Endothelial cell of umbilical vein (primary cell): ENCODE results near the gene CLCA1. TPM values are rescaled to one million over a fixed set of nuclear protein-coding genes. Genes with fewer than 3 reads are reported as not detected.
A peak's percentile ranks its signal among the peaks of the same experiment; 100 is the strongest.

Experiments
- BruUV-seq: library from RNA; stranded (reverse); fragments of 400-500 nt; replicated peaks from 2 replicates; lab custom pipeline; 2021; lab: Mats Ljungman, UMichigan
- CTCF ChIA-PET: fragments of 300-600, 350-600 bp; sonication (Branson Sonifier 250); formaldehyde crosslinking; loops from one replicate; lab custom pipeline; 2021; ENCODE audit warnings: antibody characterized with exemption, inconsistent platforms; lab: Charles Lee
- POLR2A ChIA-PET: fragments of 300-600, 350-600 bp; sonication (Branson Sonifier 250); formaldehyde crosslinking; loops from one replicate; lab custom pipeline; 2021; ENCODE audit warnings: antibody characterized with exemption, inconsistent platforms; lab: Charles Lee
- DNase-seq: peaks from one replicate; pipeline ENCODE4 v3.0.0-alpha.2; 2011; ENCODE audit warnings: low read depth, low spot score
- FAIRE-seq: peaks from 2 replicates; lab custom pipeline; 2011; peaks lifted over from hg19 to GRCh38; lab: Jason Lieb, UNC
- H2AFZ ChIP-seq: 2 replicates; pipeline ENCODE4 v1.6.0; 2012; ENCODE audit warnings: low read depth, low read length, control low read depth, inconsistent platforms
- H3K27ac ChIP-seq: 2 replicates; pipeline ENCODE4 v1.5.1; 2011; ENCODE audit warnings: low read depth, mild to moderate bottlenecking, control low read depth, low read length, moderate library complexity; ENCODE audit not compliant: insufficient read depth
- H3K27me3 ChIP-seq, 2 experiments: 2 replicates each; pipeline versions ENCODE4 v1.6.0 to v1.6.1; 2011; ENCODE audit warnings: low read length in 2 of 2, mixed read lengths in 1 of 2; ENCODE audit not compliant: control insufficient read depth in 2 of 2, insufficient read depth in 2 of 2
- H3K36me3 ChIP-seq, 2 experiments: 2 replicates in 1 of 2; 3 replicates in 1 of 2; pipeline ENCODE4 v1.5.1; 2011; ENCODE audit warnings: low read length in 2 of 2, mild to moderate bottlenecking in 1 of 2, moderate library complexity in 1 of 2; ENCODE audit not compliant: control insufficient read depth in 2 of 2, insufficient read depth in 2 of 2; ENCODE audit errors: extremely low read depth in 1 of 2
- H3K4me1 ChIP-seq: 3 replicates; pipeline ENCODE4 v1.5.1; 2011; ENCODE audit warnings: mild to moderate bottlenecking, low read length; ENCODE audit not compliant: control insufficient read depth, insufficient read depth; ENCODE audit errors: extremely low read depth
- H3K4me2 ChIP-seq: 2 replicates; pipeline ENCODE4 v1.6.1; 2011; ENCODE audit warnings: low read length, control low read depth, mixed read lengths; ENCODE audit not compliant: insufficient read depth
- H3K4me3 ChIP-seq, 3 experiments: fragments of 200-600 bp in 1 of 3; sonication (generic), shearing (Covaris generic) in 1 of 3; replicated peaks in 1 of 3; 2 replicates each; pipeline ENCODE4 v1.5.1; 2011 to 2016; ENCODE audit warnings: control low read depth in 3 of 3, low read length in 3 of 3, mild to moderate bottlenecking in 2 of 3, inconsistent platforms in 1 of 3, low read depth in 1 of 3, moderate library complexity in 1 of 3; ENCODE audit not compliant: insufficient read depth in 1 of 3
- H3K79me2 ChIP-seq: 2 replicates; pipeline ENCODE4 v1.6.0; 2012; ENCODE audit warnings: low read length, inconsistent platforms; ENCODE audit not compliant: control insufficient read depth, insufficient read depth
- H3K9ac ChIP-seq: replicated peaks from 2 replicates; pipeline ENCODE3; 2011; ENCODE audit warnings: low read length, control low read depth; ENCODE audit not compliant: insufficient read depth; ENCODE audit errors: extremely low read depth
- H3K9me1 ChIP-seq: replicated peaks from 3 replicates; pipeline ENCODE4 v1.6.0; 2011; ENCODE audit warnings: mild to moderate bottlenecking, low read length; ENCODE audit not compliant: control insufficient read depth, insufficient read depth; ENCODE audit errors: extremely low read depth
- H3K9me3 ChIP-seq: replicated peaks from 2 replicates; pipeline ENCODE4 v1.5.1; 2012; ENCODE audit warnings: low read length, inconsistent platforms; ENCODE audit not compliant: control insufficient read depth, insufficient read depth
- H4K20me1 ChIP-seq: replicated peaks from 2 replicates; pipeline ENCODE3; 2011; ENCODE audit warnings: mild to moderate bottlenecking, low read length; ENCODE audit not compliant: control insufficient read depth, insufficient read depth; ENCODE audit errors: extremely low read depth
- EZH2 ChIP-seq: IDR thresholded peaks from 2 replicates; pipeline ENCODE4 v1.6.1; 2012; ENCODE audit warnings: borderline replicate concordance, low read depth, mild to moderate bottlenecking, moderate library complexity, low read length, inconsistent platforms; ENCODE audit not compliant: severe bottlenecking
- FOS ChIP-seq: IDR thresholded peaks from 2 replicates; pipeline ENCODE4 v1.6.1; 2011; ENCODE audit warnings: mild to moderate bottlenecking, low read length, moderate library complexity, borderline replicate concordance; ENCODE audit not compliant: insufficient read depth
- GATA2 ChIP-seq: IDR thresholded peaks from 2 replicates; pipeline ENCODE4 v1.7.0; 2011; ENCODE audit warnings: low read depth, mild to moderate bottlenecking, moderate library complexity, mixed read lengths, low read length; ENCODE audit not compliant: insufficient read length, insufficient read depth
- JUN ChIP-seq: IDR thresholded peaks from 2 replicates; pipeline ENCODE4 v1.6.1; 2011; ENCODE audit warnings: borderline replicate concordance, low read depth; ENCODE audit not compliant: insufficient read length, insufficient read depth
- MAX ChIP-seq: IDR thresholded peaks from 2 replicates; pipeline ENCODE4 v1.6.1; 2011; ENCODE audit not compliant: insufficient read depth, insufficient read length
- MYC ChIP-seq: IDR thresholded peaks from one replicate; pipeline ENCODE4 v1.6.1; 2011; ENCODE audit warnings: mild to moderate bottlenecking, low read depth, low read length
- POLR2A ChIP-seq: IDR thresholded peaks from 2 replicates; pipeline ENCODE4 v1.6.1; 2012; ENCODE audit warnings: low read depth, mild to moderate bottlenecking, control low read depth, low read length
- POLR2AphosphoS5 ChIP-seq: IDR thresholded peaks from 2 replicates; pipeline ENCODE4 v1.6.1; 2012; ENCODE audit warnings: low read depth, mild to moderate bottlenecking, control low read depth, low read length, moderate library complexity; ENCODE audit not compliant: insufficient read depth
- dilution Hi-C: fragments of 300-500 bp; cut with MboI; formaldehyde crosslinking; loops from one replicate; pipeline ENCODE4 v1.15.0; 2019; ENCODE audit warnings: low sequenced_read_pairs; ENCODE audit not compliant: extremely low pct_ligation_motif_present
- intact Hi-C: fragments of 100-400 bp; cut with micrococcal nuclease; formaldehyde crosslinking; loops from one replicate; pipeline ENCODE4 v1.10.0; 2022
- polyA plus RNA-seq, 4 experiments: library from polyadenylated mRNA; depleted of rRNA in 3 of 4; stranded (reverse) in 3 of 4; unstranded in 1 of 4; fragments of >200 nt; gene quantifications; 2 replicates each; pipeline versions ENCODE4 v1.2.1 to v1.2.3, GENCODE V29; 2011 to 2012; ENCODE audit warnings: missing spikeins in 1 of 4
- total RNA-seq: library from RNA; stranded (reverse); gene quantifications from 2 replicates; pipeline ENCODE4 v1.2.3, GENCODE V29; 2021
- TF ChIP-seq, protein P1 (sequence below), 2 donors: IDR thresholded peaks; 1 replicate in 1 of 2; 2 replicates in 1 of 2; pipeline ENCODE4 v1.5.1; 2011; ENCODE audit warnings: low read length in 2 of 2, mild to moderate bottlenecking in 2 of 2, moderate library complexity in 2 of 2, control low read depth in 1 of 2, inconsistent platforms in 1 of 2, low read depth in 1 of 2; ENCODE audit not compliant: insufficient read depth in 1 of 2; ENCODE audit errors: extremely low read depth in 1 of 2

CLCA1 gene
- total and polyA plus RNA-seq, 2 donors (not counting 3 experiments of a cell fraction or from before 2014, with no cell fraction given) = not detected

- no peaks in the 10 kb centered on the region for H3K36me3 ChIP-seq
- H3K79me2 ChIP-seq = no peaks in the 10 kb centered on the region
- H3K27me3 ChIP-seq = no peaks in the 10 kb centered on the region
- no peaks in the 10 kb centered on the region for H3K9me3 ChIP-seq
- H3K9ac ChIP-seq = no peak overlapping the region
- TF ChIP-seq, protein P1, sequence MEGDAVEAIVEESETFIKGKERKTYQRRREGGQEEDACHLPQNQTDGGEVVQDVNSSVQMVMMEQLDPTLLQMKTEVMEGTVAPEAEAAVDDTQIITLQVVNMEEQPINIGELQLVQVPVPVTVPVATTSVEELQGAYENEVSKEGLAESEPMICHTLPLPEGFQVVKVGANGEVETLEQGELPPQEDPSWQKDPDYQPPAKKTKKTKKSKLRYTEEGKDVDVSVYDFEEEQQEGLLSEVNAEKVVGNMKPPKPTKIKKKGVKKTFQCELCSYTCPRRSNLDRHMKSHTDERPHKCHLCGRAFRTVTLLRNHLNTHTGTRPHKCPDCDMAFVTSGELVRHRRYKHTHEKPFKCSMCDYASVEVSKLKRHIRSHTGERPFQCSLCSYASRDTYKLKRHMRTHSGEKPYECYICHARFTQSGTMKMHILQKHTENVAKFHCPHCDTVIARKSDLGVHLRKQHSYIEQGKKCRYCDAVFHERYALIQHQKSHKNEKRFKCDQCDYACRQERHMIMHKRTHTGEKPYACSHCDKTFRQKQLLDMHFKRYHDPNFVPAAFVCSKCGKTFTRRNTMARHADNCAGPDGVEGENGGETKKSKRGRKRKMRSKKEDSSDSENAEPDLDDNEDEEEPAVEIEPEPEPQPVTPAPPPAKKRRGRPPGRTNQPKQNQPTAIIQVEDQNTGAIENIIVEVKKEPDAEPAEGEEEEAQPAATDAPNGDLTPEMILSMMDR (IDR thresholded peaks at IDR 0.05; ENCODE audit: extremely low read depth in 1 of 2, insufficient read depth in 1 of 2, low read depth in 1 of 2, low read length in 2 of 2) = peak; percentile 52 to 64
- TF ChIP-seq MYC (no peak), MAX (no peak)
- no peak overlapping the region for H3K4me3 ChIP-seq
- DNase-seq (peak; percentile 67), FAIRE-seq (peak; percentile 70)
- no TSS peak for BruUV-seq
- intact Hi-C loops = loop anchor here (1.0 to 10.0 kb wide), 2 partner anchors 227 to 441 kb away; no protein-coding TSS in a partner anchor
- CTCF ChIA-PET = interaction anchor here (0.6 to 2.3 kb wide), 10 partner anchors 10 to 238 kb away, joined by 3 to 10 read pairs (median 4); no protein-coding TSS in a partner anchor
- H3K27ac ChIP-seq = no peak overlapping the region
- H2AFZ ChIP-seq = no peak overlapping the region
- H3K4me2 ChIP-seq = no peak overlapping the region
- H3K9me1 ChIP-seq = no peaks in the 10 kb centered on the region
- H4K20me1 ChIP-seq = no peaks in the 10 kb centered on the region
- POLR2A ChIA-PET = no interaction called here
- dilution Hi-C loops = no loop called here
- H3K4me1 ChIP-seq = no peaks in the 10 kb centered on the region
Observed at GRCh38 chr1:86515597-86515996, 46.9 kb downstream of the CLCA1 start.

- Histone ChIP-seq H3K9me3 (no peaks in the 10 kb centered on the region), H3K9ac (no peak overlapping the region), H4K20me1 (no peaks in the 10 kb centered on the region), H3K79me2 (no peaks in the 10 kb centered on the region), H3K9me1 (no peaks in the 10 kb centered on the region), H3K27ac (no peak overlapping the region), H3K4me2 (no peak overlapping the region), H3K4me1 (no peaks in the 10 kb centered on the region), H3K4me3 (no peak overlapping the region), H3K27me3 (no peaks in the 10 kb centered on the region), H2AFZ (peak overlapping the region; percentile 15), H3K36me3 (no peaks in the 10 kb centered on the region)
- peak; percentile 26 for TF ChIP-seq FOS
- TF ChIP-seq MYC = no peak
- no peak for TF ChIP-seq GATA2
- no peak for TF ChIP-seq EZH2
- no peak for TF ChIP-seq MAX
- TF ChIP-seq POLR2AphosphoS5 = no peak
- TF ChIP-seq POLR2A = no peak
- TF ChIP-seq JUN = no peak
- POLR2A ChIA-PET = no interaction called here
- intact Hi-C loops (loop anchor here (10.0 kb wide), 1 partner anchor 442 kb away; no protein-coding TSS in a partner anchor), dilution Hi-C loops (no loop called here)
- CTCF ChIA-PET = interaction anchor here (1.2 to 2.9 kb wide), 8 partner anchors 9 to 238 kb away, joined by 3 to 10 read pairs (median 6); no protein-coding TSS in a partner anchor
- DNase-seq (no peak), FAIRE-seq (no peak)
- BruUV-seq = no TSS peak
Observed at GRCh38 chr1:86516335-86516734, 47.6 kb downstream of the CLCA1 start.
